SH-SY5Y (cell line): ENCODE results near the gene PHKG2.

Experiments
- GATA2 ChIP-seq: IDR thresholded peaks from 2 replicates; pipeline ENCODE4 v1.6.1; 2011; ENCODE audit warnings: mild to moderate bottlenecking, low read depth, low read length
- GATA3 ChIP-seq: IDR thresholded peaks from 2 replicates; pipeline ENCODE4 v1.6.1; 2011; ENCODE audit warnings: low read depth, mild to moderate bottlenecking, low read length, moderate library complexity

DNA sequence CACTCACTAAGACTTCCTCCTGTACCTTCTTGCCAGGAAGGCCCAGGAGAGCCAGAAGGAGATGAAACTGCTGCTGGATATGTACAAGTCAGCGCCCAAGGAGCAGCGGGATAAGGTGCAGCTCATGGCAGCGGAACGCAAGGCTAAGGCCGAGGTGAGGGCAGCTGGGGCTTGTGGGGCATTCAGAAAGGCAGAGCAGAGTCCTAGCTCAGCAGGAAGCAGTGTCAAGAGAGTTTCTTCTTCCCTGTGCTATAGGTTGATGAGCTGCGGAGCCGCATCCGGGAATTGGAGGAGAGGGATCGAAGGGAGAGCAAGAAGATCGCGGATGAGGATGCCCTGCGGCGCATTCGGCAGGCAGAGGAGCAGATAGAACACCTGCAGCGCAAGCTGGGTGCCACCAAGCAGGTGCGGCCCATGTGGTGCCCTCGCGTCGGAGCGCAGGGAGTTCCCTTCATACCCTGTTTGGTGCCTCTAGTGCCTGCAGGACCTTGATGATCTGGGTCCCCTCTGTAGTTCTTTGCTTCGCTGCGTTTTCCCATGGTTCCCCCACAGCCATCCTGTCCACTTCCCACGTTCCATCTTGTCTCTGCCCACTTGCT lies 20.5 kb downstream of the PHKG2 start:
- TF ChIP-seq GATA3 (no peak), GATA2 (no peak)
